Measurements from ENCODE around the gene MOCS2. TPM values are rescaled to one million over a fixed set of nuclear protein-coding genes. Genes with fewer than 3 reads are reported as not detected.

Gene MOCS2
- total and polyA plus RNA-seq, 8 donors: 11.4 to 37.6 (median 18.3) TPM

DNA sequence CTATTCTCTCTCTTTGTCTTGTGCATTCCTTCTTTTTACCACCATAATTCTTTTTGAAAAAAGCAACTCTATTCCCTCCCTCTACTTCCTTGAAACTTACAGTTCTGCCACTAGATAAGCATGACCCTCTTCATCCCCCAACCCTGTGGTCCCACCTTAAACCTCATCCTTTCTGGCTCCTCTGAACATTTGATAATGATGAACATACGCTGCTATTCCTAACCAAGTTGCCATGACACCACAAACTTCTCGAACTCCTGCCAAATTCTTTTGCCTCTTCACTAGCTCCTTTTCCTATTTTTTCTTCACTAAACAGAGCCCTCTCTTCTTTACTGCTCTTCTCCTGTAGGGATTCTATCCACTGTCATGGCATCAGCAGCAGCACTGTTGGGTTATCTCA is 57.1 kb downstream of the MOCS2 start:
- no peak for TF ChIP-seq CTCF (IDR thresholded peaks at IDR 0.05)
- no peak overlapping the region for H3K27ac ChIP-seq
- FAIRE-seq: no peak
- no peak for ATAC-seq
- H3K4me1 ChIP-seq: no peaks in the 10 kb centered on the region
- H3K4me3 ChIP-seq: no peak overlapping the region
- peaks cover 0 to 3% (median 0%) of the 10 kb centered on the region in 4 donors for H3K27me3 ChIP-seq
- intact Hi-C loops (cut with DNase I): no loop called here
- no peaks in the 10 kb centered on the region for H3K9me3 ChIP-seq
- DNase-seq: no peak
- WGBS, 2 donors: 84 to 88% methylated on average over 2 of the region's 2 CpGs
- H3K36me3 ChIP-seq: no peaks in the 10 kb centered on the region

GRCh38 chr5:53048248-53048647 is 61.3 kb downstream of the MOCS2 start:
- Histone ChIP-seq H3K36me3 (no peaks in the 10 kb centered on the region), H3K27me3 (peaks cover 0 to 3% (median 0%) of the 10 kb centered on the region in 4 donors), H3K27ac (no peak overlapping the region), H3K4me1 (no peaks in the 10 kb centered on the region), H3K9me3 (no peaks in the 10 kb centered on the region), H3K4me3 (no peak overlapping the region)
- intact Hi-C loops (cut with DNase I): no loop called here
- DNase-seq (no peak), ATAC-seq (no peak), FAIRE-seq (no peak)
- TF ChIP-seq CTCF (IDR thresholded peaks at IDR 0.05): no peak
- WGBS, 2 donors: 86 to 94% methylated on average over 2 of the region's 2 CpGs

Other genes with a start within 250 kb of the MOCS2 start
- gene ITGA2, start 120.4 kb downstream of the MOCS2 start, total RNA-seq: 10 to 100 TPM in 1 of 6 donors, 1 to 10 TPM in 5; 1.3 to 12.6 (median 1.8) TPM
- under 1 TPM; 0.30 to 0.61 TPM for gene ITGA2, start 120.4 kb downstream of the MOCS2 start, polyA plus RNA-seq

Measured in pancreas (tissue), 10 donors.